Stimulated activated CD8-positive, alpha-beta memory T cell treated with anti-CD3 and anti-CD28 coated beads, Interleukin-15, amount 100 ng/mL, for 48 hours (primary cell): ENCODE results near the gene CES3.
"Not testable (repeated sequence)": the region's sequence is repeated elsewhere in the genome, so short reads cannot be mapped to it uniquely, and the experiment has no call there.

ENCODE experiments used
- DNase-seq, 2 donors: peaks; one replicate each; pipeline ENCODE4 v3.0.0-alpha.2; 2020; ENCODE audit warnings: low read depth in 2 of 2

The CES3 gene

GRCh38 chr16:66926171-66926947 lies 34.7 kb upstream of the CES3 start:
- no peak for DNase-seq

- no peak for DNase-seq
Observed at GRCh38 chr16:66926961-66927436, 34.1 kb upstream of the CES3 start.

- no peak for DNase-seq
Observed at GRCh38 chr16:66927918-66928649, 33.0 kb upstream of the CES3 start.

DNA sequence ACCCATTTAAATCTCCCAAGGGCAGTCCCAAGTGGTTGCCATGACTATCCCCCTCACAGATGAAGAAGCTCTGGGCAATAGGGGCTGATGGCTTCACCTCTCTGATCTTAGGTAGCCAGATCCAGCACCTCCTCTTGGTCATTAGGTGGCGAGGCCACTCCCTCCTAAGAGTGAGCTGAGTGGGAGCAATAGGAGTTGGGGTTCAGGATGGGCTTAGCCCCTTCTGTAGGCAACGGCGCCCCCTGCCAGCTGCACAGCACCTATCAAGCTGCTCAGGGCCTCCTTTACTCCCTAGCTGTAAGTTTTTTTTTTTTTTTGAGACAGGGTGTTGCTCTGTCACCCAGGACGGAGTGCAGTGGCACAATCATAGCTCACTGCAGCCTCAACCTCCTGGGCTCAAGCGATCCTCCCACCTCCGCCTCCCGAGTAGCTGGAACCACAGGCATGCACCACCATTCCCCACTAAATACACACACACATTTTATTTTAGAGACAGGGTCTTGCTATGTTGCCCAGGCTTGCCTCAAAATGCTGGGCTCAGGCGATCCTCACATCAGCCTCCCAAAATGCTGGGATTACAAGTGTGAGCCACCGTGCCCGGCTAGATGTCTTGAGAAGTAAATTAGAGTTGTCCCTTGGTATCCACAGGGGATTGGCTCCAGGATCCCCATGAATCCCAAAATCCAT lies 32.2 kb upstream of the CES3 start:
- peak in 1 of 2 donors; percentile 40 for DNase-seq

DNA sequence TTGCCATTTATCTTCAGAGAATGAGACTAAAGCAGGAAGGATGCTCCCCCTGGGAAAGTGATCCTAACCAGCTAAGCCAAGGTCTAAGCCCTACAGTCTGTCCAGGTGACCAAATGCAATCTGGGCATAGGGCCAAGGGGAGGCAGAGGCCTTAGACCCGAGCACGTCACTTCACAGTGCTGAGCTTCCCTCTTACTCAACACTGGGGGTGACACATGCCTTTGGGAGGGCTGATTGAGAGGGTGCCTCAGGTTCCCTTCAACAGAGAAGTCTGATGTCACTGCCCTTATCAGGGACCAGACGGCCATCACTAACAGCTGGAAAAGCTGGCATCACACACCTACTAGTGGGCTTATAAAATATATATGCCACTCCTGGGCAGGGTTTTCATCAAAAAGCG lies 30.9 kb upstream of the CES3 start:
- DNase-seq: no peak

- no peak for DNase-seq
Observed at GRCh38 chr16:66931665-66932064, 29.4 kb upstream of the CES3 start.

DNA sequence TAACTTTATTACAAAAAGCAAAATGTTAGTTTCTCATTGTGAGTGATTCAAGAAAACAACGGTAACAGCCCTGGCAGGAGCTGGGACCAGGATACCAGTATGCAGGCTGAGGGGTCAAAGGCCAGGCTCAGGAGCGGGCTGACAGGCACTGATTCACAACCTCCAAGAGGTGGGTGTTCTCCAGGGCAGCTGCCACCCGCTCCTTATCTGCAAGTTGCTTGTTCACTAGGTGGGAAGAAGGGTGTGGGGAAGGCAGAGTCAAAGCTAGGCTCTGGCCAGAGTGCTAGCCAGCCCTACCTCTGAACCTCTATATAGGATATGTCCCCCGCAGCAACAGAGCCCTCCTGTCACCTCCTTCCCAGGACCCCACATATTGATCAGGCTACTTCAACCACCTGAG lies 29.0 kb upstream of the CES3 start:
- no peak for DNase-seq

DNA sequence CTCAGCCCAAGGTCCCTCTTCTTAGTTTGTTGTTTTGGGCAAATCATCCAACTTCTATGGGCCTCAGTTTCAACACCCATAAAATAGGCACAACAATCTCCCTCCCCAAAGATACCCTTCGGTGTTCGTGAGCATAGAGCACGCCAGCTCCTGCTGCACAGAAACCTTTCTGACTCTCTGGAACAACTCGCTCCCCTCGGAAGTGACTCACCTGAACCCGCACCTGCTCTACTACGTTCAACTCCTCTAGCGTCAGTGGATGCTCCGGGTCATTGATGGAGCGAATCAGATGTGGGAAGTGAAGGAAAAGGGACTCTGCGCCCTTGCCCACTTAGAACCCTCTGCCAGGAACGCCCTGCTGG lies 27.3 kb upstream of the CES3 start:
- DNase-seq: peak in 1 of 2 donors; percentile 43

GRCh38 chr16:66934138-66934838 lies 26.8 kb upstream of the CES3 start, which contains the start of gene CIAO2B:
CIAO2B (minus strand) TSS chr16:66934402; CDS start chr16:66934364, 38 bp downstream.
- DNase-seq: peak; percentile 85 to 86

- not testable (repeated sequence) for DNase-seq
Observed at GRCh38 chr16:66934839-66935313, 26.2 kb upstream of the CES3 start.

DNA sequence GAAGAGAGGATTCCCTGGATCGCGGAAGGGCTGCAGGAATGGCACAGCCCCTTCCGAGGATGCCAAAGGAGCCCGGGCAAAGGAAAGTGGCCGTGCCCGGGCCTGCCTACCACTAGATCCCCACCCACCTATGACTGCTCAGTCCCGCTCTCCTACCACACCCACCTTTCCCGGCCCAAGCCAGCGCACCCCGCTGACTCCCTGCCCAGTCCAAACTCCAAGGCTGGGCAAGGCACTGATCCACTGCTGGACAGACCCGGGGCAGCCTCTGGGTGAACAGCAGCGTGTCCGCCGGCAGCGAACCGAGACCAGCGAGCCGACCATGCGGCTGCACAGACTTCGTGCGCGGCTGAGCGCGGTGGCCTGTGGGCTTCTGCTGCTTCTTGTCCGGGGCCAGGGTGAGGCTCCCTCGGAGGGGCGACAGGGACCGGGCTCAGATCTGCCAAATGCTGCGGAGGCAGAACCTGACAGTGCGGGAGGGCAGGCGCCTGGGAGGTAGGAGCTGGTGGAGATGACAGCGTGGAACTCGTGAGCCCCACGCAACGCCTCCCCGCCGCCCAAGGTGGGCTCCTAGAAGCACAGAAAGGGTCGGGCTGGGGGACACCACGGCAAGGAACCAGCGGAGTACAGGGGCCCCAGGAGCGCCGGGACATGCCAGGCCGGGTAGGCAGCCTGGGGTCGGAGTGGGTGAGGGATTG lies 25.6 kb upstream of the CES3 start, which contains the start of gene CES2:
Gene CES2 (plus strand): TSS at position 203 of the 698 bp plus-strand sequence. CDS start 120 bp downstream, at position 323.
- DNase-seq: no peak

DNA sequence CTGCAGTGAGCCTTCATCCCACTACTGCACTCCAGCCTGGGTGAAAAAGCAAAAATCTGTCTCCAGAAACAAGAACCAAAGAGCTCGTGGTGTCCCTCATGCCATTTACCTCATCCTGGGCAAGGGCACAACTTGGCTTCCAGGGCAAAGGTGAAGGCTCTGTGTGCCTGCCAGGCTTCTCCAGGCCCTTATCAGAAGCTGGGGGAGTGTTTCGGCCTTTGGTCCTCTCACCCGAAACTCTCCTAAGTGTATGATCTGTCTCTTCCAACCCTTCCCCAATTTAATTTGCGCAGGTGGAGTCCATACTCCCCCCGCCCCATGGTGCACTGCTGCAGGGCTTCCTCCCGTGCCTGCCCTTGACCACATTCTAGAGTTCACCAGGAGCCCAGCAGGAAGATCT lies 24.6 kb upstream of the CES3 start:
- no peak for DNase-seq

DNA sequence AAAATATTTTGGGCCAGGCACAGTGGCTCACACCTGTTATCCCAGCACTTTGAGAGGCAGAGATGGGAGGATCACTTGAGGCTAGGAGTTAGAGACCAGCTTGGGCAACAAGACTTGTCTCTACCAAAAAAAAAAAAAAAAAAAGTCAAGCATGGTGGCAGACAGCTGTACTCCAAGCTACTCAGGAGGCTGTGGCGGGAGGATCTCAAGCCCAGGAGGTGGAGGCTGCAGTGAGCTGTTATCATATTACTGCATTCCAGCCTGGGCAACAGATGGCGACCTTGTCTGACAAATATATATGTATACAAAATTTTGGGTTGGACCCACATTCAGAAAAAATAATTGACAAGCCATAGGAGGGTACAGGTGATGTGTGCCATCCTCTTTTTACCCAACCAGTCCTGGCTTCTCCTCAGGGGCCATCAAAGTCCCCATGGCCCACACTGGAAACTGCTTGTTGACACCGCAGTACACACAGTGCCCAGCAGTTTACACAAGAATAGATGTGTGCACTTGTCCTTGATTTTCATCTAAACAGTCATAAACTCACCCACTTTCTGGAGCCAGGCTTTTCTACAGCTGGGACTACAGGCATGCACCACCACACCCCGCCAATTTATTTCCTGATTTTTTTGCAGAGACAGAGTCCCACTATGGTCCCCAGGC lies 24.0 kb upstream of the CES3 start:
- no peak for DNase-seq

- no peak for DNase-seq
Observed at GRCh38 chr16:66937725-66938337, 23.2 kb upstream of the CES3 start.

- DNase-seq: no peak
Observed at GRCh38 chr16:66939366-66939765, 21.7 kb upstream of the CES3 start.

DNA sequence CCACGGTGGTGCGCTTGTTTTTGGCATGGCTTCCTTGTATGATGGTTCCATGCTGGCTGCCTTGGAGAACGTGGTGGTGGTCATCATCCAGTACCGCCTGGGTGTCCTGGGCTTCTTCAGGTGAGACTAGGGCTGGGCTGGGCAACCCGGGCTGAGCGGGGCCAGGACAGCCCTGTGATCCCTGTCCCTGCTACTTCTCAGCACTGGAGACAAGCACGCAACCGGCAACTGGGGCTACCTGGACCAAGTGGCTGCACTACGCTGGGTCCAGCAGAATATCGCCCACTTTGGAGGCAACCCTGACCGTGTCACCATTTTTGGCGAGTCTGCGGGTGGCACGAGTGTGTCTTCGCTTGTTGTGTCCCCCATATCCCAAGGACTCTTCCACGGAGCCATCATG lies 20.8 kb upstream of the CES3 start:
- DNase-seq: no peak

- DNase-seq: no peak
Observed at GRCh38 chr16:66942981-66943380, 18.1 kb upstream of the CES3 start.

GRCh38 chr16:66943426-66944053 lies 17.5 kb upstream of the CES3 start:
- DNase-seq: no peak

DNA sequence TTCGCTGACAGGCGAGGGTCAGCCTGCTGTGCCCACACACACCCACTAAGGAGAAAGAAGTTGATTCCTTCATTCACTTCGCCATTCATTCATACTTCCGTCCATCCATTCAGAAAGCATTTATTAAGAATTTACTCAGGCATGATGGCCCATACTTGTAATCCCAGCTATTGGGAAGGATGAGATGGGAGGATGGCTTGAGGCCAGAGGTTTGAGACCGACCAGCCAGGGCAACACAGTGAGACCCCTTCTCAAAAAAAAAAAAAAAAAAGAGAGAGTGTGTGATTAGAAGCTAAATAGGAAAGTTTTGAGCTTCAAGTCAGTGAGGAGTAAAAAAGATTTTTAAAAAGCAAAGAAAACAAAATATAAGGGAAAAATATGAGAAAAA lies 17.0 kb upstream of the CES3 start:
- no peak for DNase-seq
